ENCODE results near the gene TRIM2.

DNA sequence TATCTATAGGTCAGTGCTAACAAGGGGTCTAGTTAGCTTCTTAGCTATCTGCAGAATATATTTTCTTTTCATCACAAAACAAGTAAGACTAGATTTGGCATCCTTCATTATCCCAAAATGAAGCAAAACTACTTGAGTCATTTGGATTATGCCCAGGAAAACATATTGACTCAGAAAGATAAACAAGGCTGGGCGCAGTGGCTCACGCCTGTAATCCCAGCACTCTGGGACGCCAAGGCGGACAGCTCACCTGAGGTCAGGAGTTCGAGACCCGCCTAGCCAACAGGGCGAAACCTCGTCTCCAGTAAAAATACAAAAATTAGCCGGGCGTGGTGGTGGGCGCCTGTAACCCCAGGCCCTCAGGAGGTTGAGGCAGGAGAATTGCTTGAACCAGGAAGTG lies 122.3 kb downstream of the TRIM2 start:
- TF ChIP-seq, protein P1, sequence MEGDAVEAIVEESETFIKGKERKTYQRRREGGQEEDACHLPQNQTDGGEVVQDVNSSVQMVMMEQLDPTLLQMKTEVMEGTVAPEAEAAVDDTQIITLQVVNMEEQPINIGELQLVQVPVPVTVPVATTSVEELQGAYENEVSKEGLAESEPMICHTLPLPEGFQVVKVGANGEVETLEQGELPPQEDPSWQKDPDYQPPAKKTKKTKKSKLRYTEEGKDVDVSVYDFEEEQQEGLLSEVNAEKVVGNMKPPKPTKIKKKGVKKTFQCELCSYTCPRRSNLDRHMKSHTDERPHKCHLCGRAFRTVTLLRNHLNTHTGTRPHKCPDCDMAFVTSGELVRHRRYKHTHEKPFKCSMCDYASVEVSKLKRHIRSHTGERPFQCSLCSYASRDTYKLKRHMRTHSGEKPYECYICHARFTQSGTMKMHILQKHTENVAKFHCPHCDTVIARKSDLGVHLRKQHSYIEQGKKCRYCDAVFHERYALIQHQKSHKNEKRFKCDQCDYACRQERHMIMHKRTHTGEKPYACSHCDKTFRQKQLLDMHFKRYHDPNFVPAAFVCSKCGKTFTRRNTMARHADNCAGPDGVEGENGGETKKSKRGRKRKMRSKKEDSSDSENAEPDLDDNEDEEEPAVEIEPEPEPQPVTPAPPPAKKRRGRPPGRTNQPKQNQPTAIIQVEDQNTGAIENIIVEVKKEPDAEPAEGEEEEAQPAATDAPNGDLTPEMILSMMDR (IDR thresholded peaks at IDR 0.05), result no peak
- no peak for TF ChIP-seq POLR2A (IDR thresholded peaks at IDR 0.05)

All from lower leg skin (tissue), 3 donors.